Loucy (cell line): ENCODE data around the gene CSTPP1.

Experiments
- H2AFZ ChIP-seq: fragments of 200-600 bp; sonication (generic); 2 replicates; pipeline ENCODE4 v1.6.0; 2016; ENCODE audit warnings: antibody characterized with exemption, mild to moderate bottlenecking, low read length, moderate library complexity
- H3F3A ChIP-seq: fragments of 200-600 bp; 2 replicates; pipeline ENCODE4 v1.6.0; 2016; ENCODE audit warnings: antibody characterized with exemption, low read depth, mild to moderate bottlenecking
- H3K27me3 ChIP-seq: fragments of 200-600 bp; sonication (generic); 2 replicates; pipeline ENCODE4 v1.6.1; 2014; ENCODE audit warnings: low read length, mild to moderate bottlenecking; ENCODE audit not compliant: insufficient read depth, poor library complexity, severe bottlenecking
- H3K36me3 ChIP-seq: fragments of 200-600 bp; sonication (generic); 2 replicates; pipeline ENCODE4 v1.6.1; 2016; ENCODE audit warnings: low read length; ENCODE audit not compliant: insufficient read depth
- H3K4me1 ChIP-seq: fragments of 200-600 bp; sonication (generic); 2 replicates; pipeline ENCODE4 v1.5.1; 2014; ENCODE audit warnings: low read length, mild to moderate bottlenecking; ENCODE audit not compliant: insufficient read depth, poor library complexity, severe bottlenecking
- H3K4me2 ChIP-seq: fragments of 200-600 bp; sonication (generic); 2 replicates; pipeline ENCODE4 v1.6.0; 2014; ENCODE audit warnings: antibody characterized with exemption, low read length, low read depth, mild to moderate bottlenecking; ENCODE audit not compliant: poor library complexity, severe bottlenecking
- H3K4me3 ChIP-seq: fragments of 200-600 bp; sonication (generic); 2 replicates; pipeline ENCODE4 v1.5.1; 2014; ENCODE audit warnings: low read length, mild to moderate bottlenecking, mixed read lengths; ENCODE audit not compliant: poor library complexity, severe bottlenecking
- H3K79me2 ChIP-seq: fragments of 200-600 bp; sonication (generic); 2 replicates; pipeline ENCODE4 v1.6.1; 2014; ENCODE audit warnings: low read length; ENCODE audit not compliant: insufficient read depth
- H3K9ac ChIP-seq: fragments of 200-600 bp; sonication (generic); 2 replicates; pipeline ENCODE4 v1.6.0; 2014; ENCODE audit warnings: mild to moderate bottlenecking, low read depth, low read length, moderate library complexity; ENCODE audit not compliant: poor library complexity, severe bottlenecking
- H3K9me2 ChIP-seq: fragments of 200-600 bp; sonication (generic); replicated peaks from 2 replicates; pipeline ENCODE4 v1.6.1; 2016; ENCODE audit warnings: low read depth, low read length, mixed read lengths
- H3K9me3 ChIP-seq: fragments of 200-600 bp; sonication (generic); 2 replicates; pipeline ENCODE4 v1.6.1; 2014; ENCODE audit warnings: mild to moderate bottlenecking, antibody characterized with exemption, low read length, low read depth; ENCODE audit not compliant: insufficient read depth
- H4K20me1 ChIP-seq: fragments of 200-600 bp; sonication (generic); 2 replicates; pipeline ENCODE4 v1.6.0; 2014; ENCODE audit warnings: antibody characterized with exemption, low read length, mild to moderate bottlenecking; ENCODE audit not compliant: insufficient read depth, poor library complexity, severe bottlenecking
- CTCF ChIP-seq: fragments of 200-600 bp; sonication (generic); conservative IDR thresholded peaks from 2 replicates; pipeline ENCODE4 v1.5.1; 2014; ENCODE audit warnings: mild to moderate bottlenecking, antibody characterized with exemption, low read length
- EZH2phosphoT487 ChIP-seq: fragments of 200-600 bp; IDR thresholded peaks from 2 replicates; pipeline ENCODE4 v1.6.1; 2018; ENCODE audit warnings: antibody characterized with exemption, mild to moderate bottlenecking, moderate library complexity, borderline replicate concordance

The CSTPP1 gene

GRCh38 chr11:47181271-47181670 lies 244.7 kb downstream of the CSTPP1 start:
- no peaks in the 10 kb centered on the region for H3K9me3 ChIP-seq
- H2AFZ ChIP-seq, result no peak overlapping the region
- H3K9me2 ChIP-seq, result no peaks in the 10 kb centered on the region
- no peak overlapping the region for H3K4me3 ChIP-seq
- H3K9ac ChIP-seq, result no peak overlapping the region
- peaks cover 4% of the 10 kb centered on the region for H4K20me1 ChIP-seq
- no peaks in the 10 kb centered on the region for H3K36me3 ChIP-seq
- TF ChIP-seq CTCF, result no peak
- no peak for TF ChIP-seq EZH2phosphoT487
- no peak overlapping the region for H3K4me2 ChIP-seq
- H3F3A ChIP-seq, result no peaks in the 10 kb centered on the region
- peaks cover 3% of the 10 kb centered on the region for H3K27me3 ChIP-seq
- peaks cover 4% of the 10 kb centered on the region for H3K79me2 ChIP-seq
- H3K4me1 ChIP-seq, result peaks cover 13% of the 10 kb centered on the region

GRCh38 chr11:47182380-47182779 lies 245.8 kb downstream of the CSTPP1 start:
- TF ChIP-seq EZH2phosphoT487 (no peak), CTCF (no peak)
- Histone ChIP-seq H3K9me3 (no peaks in the 10 kb centered on the region), H3K9ac (no peak overlapping the region), H3K4me1 (peaks cover 18% of the 10 kb centered on the region), H3K4me2 (no peak overlapping the region), H3K9me2 (no peaks in the 10 kb centered on the region), H4K20me1 (no peaks in the 10 kb centered on the region), H3F3A (no peaks in the 10 kb centered on the region), H3K79me2 (no peaks in the 10 kb centered on the region), H3K4me3 (no peak overlapping the region), H3K27me3 (peaks cover 10% of the 10 kb centered on the region), H2AFZ (no peak overlapping the region), H3K36me3 (no peaks in the 10 kb centered on the region)

GRCh38 chr11:47183031-47183856 lies 246.7 kb downstream of the CSTPP1 start:
- H3K9me3 ChIP-seq, result no peaks in the 10 kb centered on the region
- no peaks in the 10 kb centered on the region for H3K36me3 ChIP-seq
- peaks cover 12% of the 10 kb centered on the region for H3K4me1 ChIP-seq
- H4K20me1 ChIP-seq, result no peaks in the 10 kb centered on the region
- H3K4me2 ChIP-seq, result no peak overlapping the region
- no peaks in the 10 kb centered on the region for H3K9me2 ChIP-seq
- no peak overlapping the region for H3K4me3 ChIP-seq
- no peaks in the 10 kb centered on the region for H3K79me2 ChIP-seq
- H3K9ac ChIP-seq, result no peak overlapping the region
- H3F3A ChIP-seq, result no peaks in the 10 kb centered on the region
- TF ChIP-seq EZH2phosphoT487, result no peak
- no peak for TF ChIP-seq CTCF
- H3K27me3 ChIP-seq, result peaks cover 15% of the 10 kb centered on the region
- H2AFZ ChIP-seq, result no peak overlapping the region
